ENCODE measurements around the gene LIN52.

GRCh38 chr14:74216671-74217070 is 131.9 kb downstream of the LIN52 start:
- no peak for TF ChIP-seq CTCF (IDR thresholded peaks at IDR 0.05; ENCODE audit: low read length)
- TF ChIP-seq EZH2 (optimal IDR thresholded peaks at IDR 0.05; ENCODE audit: low read depth, low read length): no peak
- no peak for TF ChIP-seq EZH2phosphoT487 (IDR thresholded peaks at IDR 0.05; ENCODE audit: low read length)

Measured in MM.1S (cell line).